Endothelial cell of umbilical vein (primary cell): ENCODE measurements around the gene CDCP1. TPM values are rescaled to one million over a fixed set of nuclear protein-coding genes. Genes with fewer than 3 reads are reported as not detected.

Experiments used
- BruUV-seq: library from RNA; stranded (reverse); fragments of 400-500 nt; replicated peaks from 2 replicates; lab custom pipeline; 2021; lab: Mats Ljungman, UMichigan
- CTCF ChIA-PET: fragments of 300-600, 350-600 bp; sonication (Branson Sonifier 250); formaldehyde crosslinking; loops from one replicate; lab custom pipeline; 2021; ENCODE audit warnings: antibody characterized with exemption, inconsistent platforms; lab: Charles Lee
- POLR2A ChIA-PET: fragments of 300-600, 350-600 bp; sonication (Branson Sonifier 250); formaldehyde crosslinking; loops from one replicate; lab custom pipeline; 2021; ENCODE audit warnings: antibody characterized with exemption, inconsistent platforms; lab: Charles Lee
- DNase-seq: peaks from one replicate; pipeline ENCODE4 v3.0.0-alpha.2; 2011; ENCODE audit warnings: low read depth, low spot score
- FAIRE-seq: peaks from 2 replicates; lab custom pipeline; 2011; peaks lifted over from hg19 to GRCh38; lab: Jason Lieb, UNC
- H2AFZ ChIP-seq: 2 replicates; pipeline ENCODE4 v1.6.0; 2012; ENCODE audit warnings: low read depth, low read length, control low read depth, inconsistent platforms
- H3K27ac ChIP-seq: 2 replicates; pipeline ENCODE4 v1.5.1; 2011; ENCODE audit warnings: low read depth, mild to moderate bottlenecking, control low read depth, low read length, moderate library complexity; ENCODE audit not compliant: insufficient read depth
- H3K27me3 ChIP-seq, 2 experiments: 2 replicates each; pipeline versions ENCODE4 v1.6.0 to v1.6.1; 2011; ENCODE audit warnings: low read length in 2 of 2, mixed read lengths in 1 of 2; ENCODE audit not compliant: control insufficient read depth in 2 of 2, insufficient read depth in 2 of 2
- H3K36me3 ChIP-seq, 2 experiments: 2 replicates in 1 of 2; 3 replicates in 1 of 2; pipeline ENCODE4 v1.5.1; 2011; ENCODE audit warnings: low read length in 2 of 2, mild to moderate bottlenecking in 1 of 2, moderate library complexity in 1 of 2; ENCODE audit not compliant: control insufficient read depth in 2 of 2, insufficient read depth in 2 of 2; ENCODE audit errors: extremely low read depth in 1 of 2
- H3K4me1 ChIP-seq: 3 replicates; pipeline ENCODE4 v1.5.1; 2011; ENCODE audit warnings: mild to moderate bottlenecking, low read length; ENCODE audit not compliant: control insufficient read depth, insufficient read depth; ENCODE audit errors: extremely low read depth
- H3K4me2 ChIP-seq: 2 replicates; pipeline ENCODE4 v1.6.1; 2011; ENCODE audit warnings: low read length, control low read depth, mixed read lengths; ENCODE audit not compliant: insufficient read depth
- H3K4me3 ChIP-seq, 3 experiments: fragments of 200-600 bp in 1 of 3; sonication (generic), shearing (Covaris generic) in 1 of 3; replicated peaks in 1 of 3; 2 replicates each; pipeline ENCODE4 v1.5.1; 2011 to 2016; ENCODE audit warnings: control low read depth in 3 of 3, low read length in 3 of 3, mild to moderate bottlenecking in 2 of 3, inconsistent platforms in 1 of 3, low read depth in 1 of 3, moderate library complexity in 1 of 3; ENCODE audit not compliant: insufficient read depth in 1 of 3
- H3K79me2 ChIP-seq: 2 replicates; pipeline ENCODE4 v1.6.0; 2012; ENCODE audit warnings: low read length, inconsistent platforms; ENCODE audit not compliant: control insufficient read depth, insufficient read depth
- H3K9ac ChIP-seq: replicated peaks from 2 replicates; pipeline ENCODE3; 2011; ENCODE audit warnings: low read length, control low read depth; ENCODE audit not compliant: insufficient read depth; ENCODE audit errors: extremely low read depth
- H3K9me1 ChIP-seq: replicated peaks from 3 replicates; pipeline ENCODE4 v1.6.0; 2011; ENCODE audit warnings: mild to moderate bottlenecking, low read length; ENCODE audit not compliant: control insufficient read depth, insufficient read depth; ENCODE audit errors: extremely low read depth
- H3K9me3 ChIP-seq: replicated peaks from 2 replicates; pipeline ENCODE4 v1.5.1; 2012; ENCODE audit warnings: low read length, inconsistent platforms; ENCODE audit not compliant: control insufficient read depth, insufficient read depth
- H4K20me1 ChIP-seq: replicated peaks from 2 replicates; pipeline ENCODE3; 2011; ENCODE audit warnings: mild to moderate bottlenecking, low read length; ENCODE audit not compliant: control insufficient read depth, insufficient read depth; ENCODE audit errors: extremely low read depth
- CTCF ChIP-seq, 2 donors: IDR thresholded peaks; 1 replicate in 1 of 2; 2 replicates in 1 of 2; pipeline ENCODE4 v1.5.1; 2011; ENCODE audit warnings: low read length in 2 of 2, mild to moderate bottlenecking in 2 of 2, moderate library complexity in 2 of 2, control low read depth in 1 of 2, inconsistent platforms in 1 of 2, low read depth in 1 of 2; ENCODE audit not compliant: insufficient read depth in 1 of 2; ENCODE audit errors: extremely low read depth in 1 of 2
- EZH2 ChIP-seq: IDR thresholded peaks from 2 replicates; pipeline ENCODE4 v1.6.1; 2012; ENCODE audit warnings: borderline replicate concordance, low read depth, mild to moderate bottlenecking, moderate library complexity, low read length, inconsistent platforms; ENCODE audit not compliant: severe bottlenecking
- FOS ChIP-seq: IDR thresholded peaks from 2 replicates; pipeline ENCODE4 v1.6.1; 2011; ENCODE audit warnings: mild to moderate bottlenecking, low read length, moderate library complexity, borderline replicate concordance; ENCODE audit not compliant: insufficient read depth
- GATA2 ChIP-seq: IDR thresholded peaks from 2 replicates; pipeline ENCODE4 v1.7.0; 2011; ENCODE audit warnings: low read depth, mild to moderate bottlenecking, moderate library complexity, mixed read lengths, low read length; ENCODE audit not compliant: insufficient read length, insufficient read depth
- JUN ChIP-seq: IDR thresholded peaks from 2 replicates; pipeline ENCODE4 v1.6.1; 2011; ENCODE audit warnings: borderline replicate concordance, low read depth; ENCODE audit not compliant: insufficient read length, insufficient read depth
- MYC ChIP-seq: IDR thresholded peaks from one replicate; pipeline ENCODE4 v1.6.1; 2011; ENCODE audit warnings: mild to moderate bottlenecking, low read depth, low read length
- POLR2A ChIP-seq: IDR thresholded peaks from 2 replicates; pipeline ENCODE4 v1.6.1; 2012; ENCODE audit warnings: low read depth, mild to moderate bottlenecking, control low read depth, low read length
- POLR2AphosphoS5 ChIP-seq: IDR thresholded peaks from 2 replicates; pipeline ENCODE4 v1.6.1; 2012; ENCODE audit warnings: low read depth, mild to moderate bottlenecking, control low read depth, low read length, moderate library complexity; ENCODE audit not compliant: insufficient read depth
- dilution Hi-C: fragments of 300-500 bp; cut with MboI; formaldehyde crosslinking; loops from one replicate; pipeline ENCODE4 v1.15.0; 2019; ENCODE audit warnings: low sequenced_read_pairs; ENCODE audit not compliant: extremely low pct_ligation_motif_present
- intact Hi-C: fragments of 100-400 bp; cut with micrococcal nuclease; formaldehyde crosslinking; loops from one replicate; pipeline ENCODE4 v1.10.0; 2022
- polyA plus RNA-seq, 4 experiments: library from polyadenylated mRNA; depleted of rRNA in 3 of 4; stranded (reverse) in 3 of 4; unstranded in 1 of 4; fragments of >200 nt; gene quantifications; 2 replicates each; pipeline versions ENCODE4 v1.2.1 to v1.2.3, GENCODE V29; 2011 to 2012; ENCODE audit warnings: missing spikeins in 1 of 4
- total RNA-seq: library from RNA; stranded (reverse); gene quantifications from 2 replicates; pipeline ENCODE4 v1.2.3, GENCODE V29; 2021
- TF ChIP-seq, protein P1 (sequence below): IDR thresholded peaks from 2 replicates; pipeline ENCODE4 v1.6.1; 2011; ENCODE audit not compliant: insufficient read depth, insufficient read length

CDCP1 gene
- total and polyA plus RNA-seq, 2 donors (not counting 3 experiments of a cell fraction or from before 2014, with no cell fraction given): 0.01 to 0.22 TPM

DNA sequence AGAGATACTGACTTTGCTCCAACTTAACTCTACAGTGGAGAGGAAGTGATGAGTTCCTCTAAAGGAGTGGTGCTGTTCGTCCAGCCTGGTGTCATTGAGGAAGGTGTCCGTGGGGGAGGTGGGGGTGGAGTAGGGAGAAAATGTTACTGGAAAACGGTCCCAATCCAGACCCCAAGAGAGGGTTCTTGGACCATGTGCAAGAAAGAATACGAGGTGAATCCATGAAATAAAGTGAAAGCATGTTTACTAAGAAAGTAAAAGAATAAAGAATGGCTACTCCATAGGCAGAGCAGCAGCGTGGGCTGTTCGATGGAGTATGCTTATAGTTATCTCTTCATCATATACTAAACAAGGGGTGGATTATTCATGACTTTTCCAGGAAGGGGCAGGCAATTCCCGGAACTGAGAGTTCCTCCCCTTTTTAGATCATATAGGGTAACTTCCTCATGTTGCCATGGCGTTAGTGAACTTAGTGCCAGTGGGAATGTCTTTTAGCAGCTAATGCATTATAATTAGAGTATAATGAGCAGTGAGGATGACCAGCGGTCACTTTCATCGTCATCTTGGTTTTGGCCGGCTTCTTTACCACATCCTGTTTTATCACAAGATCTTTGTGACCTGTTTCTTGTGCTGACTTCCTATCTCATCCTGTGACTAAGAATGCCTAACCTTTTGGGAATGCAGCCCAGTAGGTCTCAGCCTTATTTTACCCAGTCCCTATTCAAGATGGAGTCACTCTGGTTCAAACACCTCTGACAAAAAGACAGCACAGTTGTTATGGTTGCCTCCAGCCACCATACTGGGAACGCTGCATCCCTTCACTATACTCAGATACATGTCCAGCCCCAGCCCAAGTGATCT, 81.4 kb downstream of the CDCP1 start:
- FAIRE-seq: peak; percentile 98
- H4K20me1 ChIP-seq: no peaks in the 10 kb centered on the region

GRCh38 chr3:45062697-45063070, 83.5 kb downstream of the CDCP1 start:
- Histone ChIP-seq H3K36me3 (no peaks in the 10 kb centered on the region), H3K4me3 (no peak overlapping the region), H3K9ac (no peak overlapping the region), H3K9me3 (no peaks in the 10 kb centered on the region), H2AFZ (no peak overlapping the region), H3K27me3 (no peaks in the 10 kb centered on the region), H3K27ac (no peak overlapping the region), H3K4me2 (no peak overlapping the region), H4K20me1 (no peaks in the 10 kb centered on the region), H3K4me1 (peaks cover 16% of the 10 kb centered on the region), H3K79me2 (no peaks in the 10 kb centered on the region), H3K9me1 (no peaks in the 10 kb centered on the region)
- ChIA-PET POLR2A (no interaction called here), CTCF (interaction anchor here (1.0 kb wide), 1 partner anchor 22 kb away, joined by 3 read pairs; no protein-coding TSS in a partner anchor)
- dilution Hi-C loops: no loop called here
- no TSS peak for BruUV-seq
- FAIRE-seq (no peak), DNase-seq (no peak)
- intact Hi-C loops: no loop called here
- no peak for TF ChIP-seq CTCF (IDR thresholded peaks at IDR 0.05; ENCODE audit: extremely low read depth in 1 of 2, insufficient read depth in 1 of 2, low read depth in 1 of 2, low read length in 2 of 2)
- TF ChIP-seq, protein P1, sequence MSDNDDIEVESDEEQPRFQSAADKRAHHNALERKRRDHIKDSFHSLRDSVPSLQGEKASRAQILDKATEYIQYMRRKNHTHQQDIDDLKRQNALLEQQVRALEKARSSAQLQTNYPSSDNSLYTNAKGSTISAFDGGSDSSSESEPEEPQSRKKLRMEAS: no peak
- no peak for TF ChIP-seq POLR2A
- TF ChIP-seq POLR2AphosphoS5: no peak
- TF ChIP-seq MYC: no peak
- TF ChIP-seq JUN: no peak
- TF ChIP-seq GATA2: no peak
- no peak for TF ChIP-seq EZH2
- no peak for TF ChIP-seq FOS

More for the DNA sequence above, 81.4 kb downstream of the CDCP1 start:
- Histone ChIP-seq H3K27me3 (no peaks in the 10 kb centered on the region), H3K4me3 (peak overlapping the region in 1 of 3 experiments; percentile 13), H3K27ac (peak overlapping the region; percentile 64), H3K36me3 (no peaks in the 10 kb centered on the region), H3K4me2 (peak overlapping the region; percentile 51), H3K9me1 (no peaks in the 10 kb centered on the region), H3K4me1 (peaks cover 16% of the 10 kb centered on the region), H3K9ac (peak overlapping the region; percentile 28), H2AFZ (no peak overlapping the region), H3K79me2 (no peaks in the 10 kb centered on the region), H3K9me3 (no peaks in the 10 kb centered on the region)
- POLR2A ChIA-PET: no interaction called here
- TF ChIP-seq FOS (peak; percentile 83), POLR2A (no peak), JUN (peak; percentile 56), GATA2 (peak; percentile 98), EZH2 (no peak), POLR2AphosphoS5 (peak; percentile 33)
- TF ChIP-seq, protein P1: no peak
- peak; percentile 81 for DNase-seq
- BruUV-seq: TSS peak; percentile 99
- CTCF ChIA-PET: interaction anchor here (0.7 to 3.1 kb wide), 5 partner anchors 10 to 146 kb away, joined by 3 to 15 read pairs (median 3); no protein-coding TSS in a partner anchor
- dilution Hi-C loops (no loop called here), intact Hi-C loops (loop anchor here (1.0 kb wide), 2 partner anchors 70 to 103 kb away; no protein-coding TSS in a partner anchor)
